Fibroblast of skin of right biceps (primary cell): ENCODE results near the gene SUDS3.

ENCODE experiments used
- DNase-seq: peaks from one replicate; pipeline ENCODE4 v3.0.0-alpha.2; 2013

The SUDS3 gene

DNA sequence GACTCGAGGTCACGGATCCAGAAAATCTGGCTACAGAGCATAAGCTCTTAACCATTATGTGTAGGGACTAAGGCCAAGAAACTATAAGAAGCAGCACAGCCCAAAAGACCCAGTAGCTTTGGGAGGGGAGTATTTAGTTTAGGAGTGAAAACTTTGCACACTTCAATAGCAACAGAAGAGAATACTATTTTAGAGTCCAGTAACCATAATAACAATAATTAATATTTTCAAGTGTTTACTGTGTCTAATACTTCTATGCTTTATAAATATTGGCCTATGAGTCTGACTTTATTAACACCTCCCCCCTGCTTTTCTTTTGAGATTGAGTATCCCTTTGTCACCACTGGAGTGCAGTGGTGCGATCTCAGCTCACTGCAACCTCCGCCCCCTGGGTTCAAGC lies 82.8 kb downstream of the SUDS3 start:
- DNase-seq, result no peak

- DNase-seq, result no peak
Observed at GRCh38 chr12:118463677-118464076, 87.3 kb downstream of the SUDS3 start.

- DNase-seq, result no peak
Observed at GRCh38 chr12:118465706-118466105, 89.4 kb downstream of the SUDS3 start.
